Colonic mucosa (tissue), 4 donors: Measurements from ENCODE around the gene AMIGO1. TPM values are rescaled to one million over a fixed set of nuclear protein-coding genes. Genes with fewer than 3 reads are reported as not detected.
A peak's percentile ranks its signal among the peaks of the same experiment; 100 is the strongest.

Experiments used
- DNase-seq: peaks from one replicate; pipeline ENCODE4 v3.0.0-alpha.2; 2020
- H3K27ac ChIP-seq: fragments of 200-600 bp; one replicate; pipeline ENCODE4 v1.8.0; 2021
- H3K27me3 ChIP-seq: fragments of 200-600 bp; one replicate; pipeline ENCODE4 v1.8.0; 2021
- H3K36me3 ChIP-seq: fragments of 200-600 bp; one replicate; pipeline ENCODE4 v1.8.0; 2021
- H3K4me1 ChIP-seq: fragments of 200-600 bp; one replicate; pipeline ENCODE4 v1.8.0; 2021; ENCODE audit warnings: mild to moderate bottlenecking
- H3K4me3 ChIP-seq: fragments of 200-600 bp; one replicate; pipeline ENCODE4 v1.8.0; 2021
- H3K9ac ChIP-seq, 2 donors: one replicate each; pipeline ENCODE4 v1.7.0; 2013; ENCODE audit warnings: control low read depth in 2 of 2, low read depth in 2 of 2, low read length in 2 of 2
- H3K9me3 ChIP-seq: fragments of 200-600 bp; one replicate; pipeline ENCODE4 v1.8.0; 2021
- intact Hi-C: fragments of 100-400 bp; cut with DNase I; formaldehyde crosslinking; loops from one replicate; pipeline ENCODE4 v1.14.1; 2022
- total RNA-seq, 2 donors: library from RNA; stranded (reverse); fragmentation: NEBNext Ultra II Directional in 1 of 2; extraction: Animal tissue kit (Norgen Biotek cat#: 25700) in 1 of 2; gene quantifications; one replicate each; pipeline ENCODE4 v1.2.1, GENCODE V29; 2021
- TF ChIP-seq, protein P1 (sequence below): fragments of 200-600 bp; IDR thresholded peaks from one replicate; pipeline ENCODE4 v1.8.0; 2022; ENCODE audit warnings: antibody characterized with exemption, mild to moderate bottlenecking
- donor health status: healthy.
- donor health status: DM: no; HTN: no; CAD: no.
- donor health status: DM: no; HTN: no; CAD: no.

AMIGO1 gene
- total RNA-seq, 2 donors from 2014 or later: 2.5 to 3.9 TPM

DNA sequence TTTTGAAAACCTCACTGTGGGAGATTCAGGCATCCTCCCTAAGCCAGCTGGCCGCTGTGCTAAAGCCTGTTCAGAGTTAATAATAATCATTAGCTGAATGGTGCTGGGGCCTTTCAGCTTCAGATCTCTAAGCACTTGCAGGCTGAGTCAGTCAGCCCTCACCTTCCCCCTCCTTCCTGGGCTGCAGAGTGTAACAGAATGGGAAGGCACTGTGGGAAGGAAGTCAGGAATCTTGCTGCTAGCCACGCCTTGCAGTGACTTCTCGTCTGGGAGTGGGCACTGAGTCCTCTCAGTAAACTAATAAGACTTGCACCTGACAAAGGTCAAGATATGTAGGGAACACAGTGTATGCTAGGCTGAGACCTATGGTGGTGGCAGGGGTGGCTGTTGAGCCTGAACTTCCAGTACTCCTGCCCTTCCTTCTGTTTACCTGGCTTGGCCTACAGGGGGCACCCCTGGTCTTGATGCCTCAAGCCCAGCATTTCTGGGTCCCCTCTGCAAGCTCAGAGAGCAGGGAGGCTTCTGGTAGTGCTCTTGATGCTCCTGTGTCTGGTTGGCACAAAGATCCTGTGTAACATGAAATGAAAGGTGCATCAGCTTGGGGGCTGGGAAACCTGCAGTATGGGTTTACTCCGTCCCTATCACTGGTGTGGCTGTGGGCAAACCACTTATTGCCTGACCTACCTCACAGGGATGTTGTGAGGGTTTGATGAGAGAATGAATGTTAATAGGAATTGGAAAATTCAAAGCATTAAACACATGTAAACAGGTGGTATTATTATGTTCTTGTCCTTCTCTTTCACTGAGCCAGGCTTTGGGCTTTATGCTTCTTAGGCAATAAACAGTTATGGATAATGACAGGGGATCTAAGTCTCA is 9.6 kb downstream of the AMIGO1 start:
- TF ChIP-seq, protein P1, sequence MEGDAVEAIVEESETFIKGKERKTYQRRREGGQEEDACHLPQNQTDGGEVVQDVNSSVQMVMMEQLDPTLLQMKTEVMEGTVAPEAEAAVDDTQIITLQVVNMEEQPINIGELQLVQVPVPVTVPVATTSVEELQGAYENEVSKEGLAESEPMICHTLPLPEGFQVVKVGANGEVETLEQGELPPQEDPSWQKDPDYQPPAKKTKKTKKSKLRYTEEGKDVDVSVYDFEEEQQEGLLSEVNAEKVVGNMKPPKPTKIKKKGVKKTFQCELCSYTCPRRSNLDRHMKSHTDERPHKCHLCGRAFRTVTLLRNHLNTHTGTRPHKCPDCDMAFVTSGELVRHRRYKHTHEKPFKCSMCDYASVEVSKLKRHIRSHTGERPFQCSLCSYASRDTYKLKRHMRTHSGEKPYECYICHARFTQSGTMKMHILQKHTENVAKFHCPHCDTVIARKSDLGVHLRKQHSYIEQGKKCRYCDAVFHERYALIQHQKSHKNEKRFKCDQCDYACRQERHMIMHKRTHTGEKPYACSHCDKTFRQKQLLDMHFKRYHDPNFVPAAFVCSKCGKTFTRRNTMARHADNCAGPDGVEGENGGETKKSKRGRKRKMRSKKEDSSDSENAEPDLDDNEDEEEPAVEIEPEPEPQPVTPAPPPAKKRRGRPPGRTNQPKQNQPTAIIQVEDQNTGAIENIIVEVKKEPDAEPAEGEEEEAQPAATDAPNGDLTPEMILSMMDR: peak; percentile 28
- Histone ChIP-seq H3K36me3 (peaks cover 5% of the 10 kb centered on the region), H3K27me3 (no peaks in the 10 kb centered on the region), H3K9me3 (no peaks in the 10 kb centered on the region), H3K4me1 (peaks cover 16% of the 10 kb centered on the region), H3K9ac (peak overlapping the region in 1 of 2 donors; percentile 9), H3K27ac (peak overlapping the region; percentile 28), H3K4me3 (no peak overlapping the region)
- DNase-seq: peak; percentile 78
- intact Hi-C loops: loop anchor here (2.0 kb wide), 1 partner anchor 31 kb away; no protein-coding TSS in a partner anchor

DNA sequence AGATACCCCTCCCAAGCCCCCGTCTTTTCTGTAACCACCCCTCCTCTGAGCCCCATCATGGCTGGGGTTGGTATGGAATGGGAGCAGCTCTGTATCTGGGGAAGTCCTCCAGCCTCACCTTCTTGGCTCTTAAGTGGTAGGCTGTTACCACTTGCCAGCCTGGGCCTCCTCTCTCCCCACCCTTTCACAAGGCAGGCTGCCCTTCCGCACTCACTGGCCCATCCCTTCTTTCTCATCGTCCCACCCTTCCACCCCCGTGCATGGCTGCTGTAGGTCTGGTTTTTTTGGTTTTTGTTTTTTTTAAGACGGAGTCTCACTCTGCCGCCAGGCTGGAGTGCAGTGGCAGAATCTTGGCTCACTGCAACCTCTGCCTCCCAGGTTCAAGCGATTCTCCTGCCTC is 10.4 kb downstream of the AMIGO1 start:
- intact Hi-C loops: loop anchor here (2.0 kb wide), 1 partner anchor 32 kb away; no protein-coding TSS in a partner anchor
- H3K27me3 ChIP-seq: no peaks in the 10 kb centered on the region
- TF ChIP-seq, protein P1: no peak
- peak overlapping the region; percentile 28 for H3K27ac ChIP-seq
- peaks cover 16% of the 10 kb centered on the region for H3K4me1 ChIP-seq
- H3K36me3 ChIP-seq: peaks cover 5% of the 10 kb centered on the region
- no peak overlapping the region for H3K9ac ChIP-seq
- no peak for DNase-seq
- no peak overlapping the region for H3K4me3 ChIP-seq
- H3K9me3 ChIP-seq: no peaks in the 10 kb centered on the region

DNA sequence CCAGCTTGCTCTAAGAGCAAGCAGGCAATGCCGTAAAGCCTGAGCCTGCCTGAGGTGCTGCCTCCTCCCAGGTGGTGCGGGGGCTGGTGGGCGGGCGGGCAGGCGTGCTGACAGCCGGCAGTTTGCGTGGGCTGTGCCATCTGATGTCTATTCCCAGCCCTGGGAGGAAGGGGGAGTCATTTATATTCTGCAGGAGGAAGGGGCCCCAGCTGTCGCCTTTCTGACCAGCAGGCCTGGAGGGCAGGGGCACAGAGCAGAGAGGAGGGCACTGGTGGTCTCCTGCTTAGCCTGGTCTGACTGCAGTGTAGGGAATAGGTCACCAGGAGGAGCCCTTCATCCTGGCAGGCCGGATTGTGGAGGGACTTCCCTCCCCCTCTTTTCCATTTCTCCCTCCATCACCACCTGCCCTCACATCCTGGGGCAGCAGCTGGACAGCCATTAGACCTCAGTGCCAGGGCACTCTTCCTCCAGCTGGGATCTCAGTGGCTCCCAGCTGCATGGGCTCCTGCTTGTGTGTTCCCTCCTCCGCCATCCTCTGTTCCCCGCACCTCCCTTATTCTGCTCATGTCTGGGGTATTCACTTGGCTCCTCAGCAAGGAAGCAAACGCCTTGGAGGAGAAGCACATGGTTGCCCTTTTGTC is 11.2 kb downstream of the AMIGO1 start:
- DNase-seq: no peak

DNA sequence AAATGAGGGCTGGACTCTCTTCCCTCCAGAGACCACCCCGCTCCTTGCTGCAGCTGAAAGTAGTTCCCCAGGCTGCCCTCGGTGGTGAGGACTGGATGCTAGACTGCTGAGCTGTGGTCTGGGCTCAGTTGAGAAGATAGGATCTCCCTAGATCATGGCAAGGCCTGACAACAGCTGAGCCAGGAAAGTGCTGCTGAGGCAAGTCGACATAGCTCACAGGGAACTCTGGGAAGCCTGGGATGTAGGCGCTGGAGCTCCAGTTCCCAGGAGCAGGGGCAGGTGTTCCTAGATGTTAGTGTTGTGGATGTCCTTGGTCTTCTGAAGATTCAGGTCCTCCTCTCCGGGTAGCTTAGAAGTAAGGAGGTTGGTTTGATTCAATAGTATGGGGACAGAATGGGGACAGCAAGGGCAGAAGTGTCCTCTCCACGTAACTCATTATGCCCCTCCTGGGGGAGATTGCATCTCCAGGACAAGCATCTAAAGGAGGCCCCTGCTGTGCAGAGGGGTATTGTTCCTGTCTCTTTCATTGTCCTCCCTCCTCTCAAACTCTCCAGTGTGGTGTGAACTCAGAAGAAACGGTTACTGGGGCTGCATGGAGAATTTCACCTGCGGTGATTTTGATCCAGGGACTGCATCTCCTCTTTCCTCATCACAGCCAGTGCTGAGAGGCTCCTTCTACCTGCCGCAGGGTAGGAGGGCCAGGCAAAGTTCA is 11.9 kb downstream of the AMIGO1 start:
- TF ChIP-seq, protein P1: no peak
- Histone ChIP-seq H3K4me1 (peaks cover 21% of the 10 kb centered on the region), H3K9me3 (no peaks in the 10 kb centered on the region), H3K27me3 (no peaks in the 10 kb centered on the region), H3K27ac (no peak overlapping the region), H3K4me3 (no peak overlapping the region), H3K9ac (no peak overlapping the region), H3K36me3 (peaks cover 5% of the 10 kb centered on the region)
- intact Hi-C loops: loop anchor here (2.0 kb wide), 1 partner anchor 33 kb away; no protein-coding TSS in a partner anchor
- DNase-seq: no peak

More for the DNA sequence above, 11.2 kb downstream of the AMIGO1 start:
- H3K4me3 ChIP-seq: no peak overlapping the region
- no peak overlapping the region for H3K27ac ChIP-seq
- H3K27me3 ChIP-seq: no peaks in the 10 kb centered on the region
- H3K4me1 ChIP-seq: peaks cover 20% of the 10 kb centered on the region
- peaks cover 5% of the 10 kb centered on the region for H3K36me3 ChIP-seq
- H3K9ac ChIP-seq: no peak overlapping the region
- intact Hi-C loops: loop anchor here (2.0 kb wide), 1 partner anchor 33 kb away; no protein-coding TSS in a partner anchor
- no peaks in the 10 kb centered on the region for H3K9me3 ChIP-seq
- TF ChIP-seq, protein P1: peak; percentile 19

DNA sequence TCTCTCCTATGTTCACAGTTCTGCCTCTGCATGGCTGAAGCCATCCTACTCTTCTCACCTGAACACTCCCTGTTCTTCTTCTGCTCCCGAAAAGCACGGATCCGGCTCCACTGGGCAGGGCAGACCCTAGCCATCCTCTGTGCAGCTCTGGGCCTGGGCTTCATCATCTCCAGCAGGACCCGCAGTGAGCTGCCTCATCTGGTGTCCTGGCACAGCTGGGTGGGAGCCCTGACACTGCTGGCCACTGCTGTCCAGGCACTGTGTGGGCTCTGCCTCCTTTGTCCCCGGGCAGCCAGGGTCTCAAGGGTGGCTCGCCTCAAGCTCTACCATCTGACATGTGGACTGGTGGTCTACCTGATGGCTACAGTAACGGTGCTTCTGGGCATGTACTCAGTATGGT is 13.8 kb downstream of the AMIGO1 start:
- Histone ChIP-seq H3K36me3 (peaks cover 5% of the 10 kb centered on the region), H3K4me1 (peaks cover 16% of the 10 kb centered on the region)

More for the DNA sequence above, 13.8 kb downstream of the AMIGO1 start:
- Histone ChIP-seq H3K27me3 (no peaks in the 10 kb centered on the region), H3K9me3 (no peaks in the 10 kb centered on the region), H3K4me3 (no peak overlapping the region), H3K9ac (no peak overlapping the region), H3K27ac (no peak overlapping the region)
- DNase-seq: no peak
- intact Hi-C loops: no loop called here
- TF ChIP-seq, protein P1: no peak
